GM21423 (cell line): Measurements from ENCODE around the gene HOXA5.

Source experiments
- ATAC-seq: cut with Tn5 transposase; IDR thresholded peaks from one replicate; pipeline ENCODE4 v1.9.1; 2021; ENCODE audit warnings: mild to moderate bottlenecking, moderate library complexity; ENCODE audit not compliant: unreplicated experiment

Gene HOXA5

DNA sequence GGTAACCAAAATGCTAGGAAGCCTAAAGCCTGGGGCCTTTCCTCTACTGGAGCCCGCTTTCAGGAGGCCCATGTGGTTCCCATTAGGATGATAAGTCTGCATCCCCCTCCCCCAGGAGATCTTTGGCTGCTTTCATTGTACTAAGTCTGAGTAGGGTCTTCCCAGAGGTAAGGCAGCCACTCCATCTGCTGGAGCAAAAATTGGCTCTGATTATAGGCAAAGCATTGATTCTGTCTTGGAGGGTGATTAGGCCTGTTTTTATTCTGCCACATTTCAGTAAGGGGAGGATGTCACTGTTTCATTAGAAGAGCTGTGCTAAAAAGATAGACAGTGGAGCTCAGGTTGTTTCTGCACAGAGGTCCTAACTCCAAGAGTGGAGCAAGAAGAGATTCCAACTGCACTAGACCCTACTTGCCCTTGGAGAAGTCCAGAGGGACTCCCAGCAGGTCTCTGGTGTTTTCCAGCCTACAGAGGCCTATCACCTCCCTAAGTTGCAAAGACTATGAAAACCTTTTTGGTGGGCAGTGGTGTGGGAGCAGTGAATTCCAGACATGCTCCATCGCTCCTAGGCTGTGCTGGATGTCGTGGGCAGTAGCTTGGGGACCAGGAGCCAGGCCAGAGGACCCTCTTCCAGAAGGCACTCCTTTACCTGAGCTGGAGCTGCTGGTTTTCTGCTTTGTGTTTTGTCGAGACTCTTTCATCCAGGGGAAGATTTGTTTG lies 33.9 kb downstream of the HOXA5 start:
- no peak for ATAC-seq

DNA sequence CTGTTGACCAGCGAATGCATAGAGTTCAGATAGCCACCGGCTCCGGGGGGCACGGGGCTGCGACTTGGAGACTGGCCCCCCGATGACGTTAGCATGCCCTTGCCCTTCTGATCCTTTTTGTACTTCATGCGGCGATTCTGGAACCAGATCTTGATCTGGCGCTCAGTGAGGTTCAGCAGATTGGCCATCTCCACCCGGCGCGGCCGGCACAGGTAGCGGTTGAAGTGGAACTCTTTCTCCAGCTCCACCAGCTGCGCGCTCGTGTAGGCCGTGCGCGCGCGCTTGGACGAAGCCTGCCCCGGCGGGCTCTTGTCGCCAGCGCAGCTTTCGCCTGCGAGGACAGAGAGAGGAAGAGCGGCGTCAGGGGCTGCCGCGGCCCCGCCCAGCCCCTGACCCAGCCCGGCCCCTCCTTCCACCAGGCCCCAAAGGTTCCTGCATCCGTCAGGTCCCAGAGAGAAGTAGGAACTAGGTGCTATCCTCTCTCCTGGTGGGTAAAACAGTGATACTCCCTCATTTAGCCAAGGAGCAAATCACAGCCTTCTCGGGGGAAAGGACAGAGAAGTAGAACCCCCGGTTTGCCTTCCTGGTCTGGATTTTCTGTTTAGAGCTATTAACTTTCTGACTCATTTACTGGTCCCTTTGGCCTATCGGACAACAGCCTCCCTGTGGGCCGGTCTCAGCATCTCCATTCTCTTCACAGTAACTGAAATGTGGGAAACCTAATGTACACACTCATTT lies 34.9 kb downstream of the HOXA5 start:
- ATAC-seq = no peak

DNA sequence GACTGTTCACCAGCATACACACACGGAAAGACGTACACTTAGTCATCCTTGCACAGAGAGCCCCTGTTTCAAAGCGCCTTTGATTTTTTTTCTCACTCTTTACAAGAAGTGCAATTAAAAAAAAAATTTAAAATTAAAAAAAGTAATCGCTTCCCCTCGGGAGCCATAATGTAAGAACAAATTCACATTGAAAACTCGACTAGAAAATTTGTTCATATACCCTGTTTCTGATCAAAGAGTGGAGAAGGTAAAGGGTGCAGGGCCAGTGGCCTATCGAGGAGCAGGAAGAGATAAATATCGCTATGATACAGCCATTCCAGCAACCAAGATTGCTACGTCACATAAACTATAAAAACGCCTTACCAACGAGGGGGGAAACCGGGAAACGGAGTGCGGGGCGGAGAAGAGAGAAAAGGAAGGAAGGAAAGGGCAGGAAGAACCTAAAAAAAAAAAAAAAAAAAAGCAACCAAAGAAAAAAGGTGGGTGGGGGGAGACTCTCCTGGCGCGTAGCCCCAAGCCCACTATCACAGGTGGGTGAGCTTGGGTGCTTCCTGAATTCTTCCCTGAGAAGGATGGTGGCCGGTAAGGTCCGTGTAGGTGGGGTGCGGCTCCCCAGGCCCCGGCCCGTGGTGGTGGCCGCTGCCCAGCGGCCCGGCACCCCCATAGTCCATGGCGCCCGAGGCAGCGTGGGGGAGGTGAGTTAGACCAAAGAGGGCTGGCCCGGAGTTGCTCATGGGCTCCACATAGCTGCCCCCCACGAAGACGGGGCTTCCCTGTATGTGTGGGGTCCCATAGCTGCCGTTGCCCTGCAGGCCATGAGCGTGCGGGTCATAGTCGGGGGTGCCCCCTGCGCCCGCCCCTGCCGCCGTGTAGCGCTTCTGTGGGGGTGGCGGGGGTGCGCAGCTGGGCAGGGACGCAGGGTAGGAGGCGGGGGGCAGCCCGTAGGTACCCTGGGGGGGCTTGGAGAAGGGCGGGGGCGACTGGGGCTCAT lies 35.8 kb downstream of the HOXA5 start:
- ATAC-seq = no peak

DNA sequence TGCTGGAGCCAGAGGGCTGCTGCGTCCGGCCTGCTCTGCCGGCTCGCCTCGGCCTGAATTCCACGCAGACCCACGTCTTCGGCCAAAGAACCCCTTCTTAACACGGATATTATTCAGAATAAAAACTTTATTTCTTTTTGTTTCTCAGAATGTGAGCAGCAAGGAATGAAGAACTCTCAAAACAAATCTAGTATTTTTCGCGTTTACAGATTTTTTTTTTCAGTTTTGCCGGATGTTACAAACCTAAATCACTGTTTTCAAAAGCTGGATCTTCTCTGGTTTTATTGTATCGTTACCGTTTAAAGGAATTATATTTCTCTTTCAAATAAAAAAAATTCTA lies 36.6 kb downstream of the HOXA5 start:
- no peak for ATAC-seq

DNA sequence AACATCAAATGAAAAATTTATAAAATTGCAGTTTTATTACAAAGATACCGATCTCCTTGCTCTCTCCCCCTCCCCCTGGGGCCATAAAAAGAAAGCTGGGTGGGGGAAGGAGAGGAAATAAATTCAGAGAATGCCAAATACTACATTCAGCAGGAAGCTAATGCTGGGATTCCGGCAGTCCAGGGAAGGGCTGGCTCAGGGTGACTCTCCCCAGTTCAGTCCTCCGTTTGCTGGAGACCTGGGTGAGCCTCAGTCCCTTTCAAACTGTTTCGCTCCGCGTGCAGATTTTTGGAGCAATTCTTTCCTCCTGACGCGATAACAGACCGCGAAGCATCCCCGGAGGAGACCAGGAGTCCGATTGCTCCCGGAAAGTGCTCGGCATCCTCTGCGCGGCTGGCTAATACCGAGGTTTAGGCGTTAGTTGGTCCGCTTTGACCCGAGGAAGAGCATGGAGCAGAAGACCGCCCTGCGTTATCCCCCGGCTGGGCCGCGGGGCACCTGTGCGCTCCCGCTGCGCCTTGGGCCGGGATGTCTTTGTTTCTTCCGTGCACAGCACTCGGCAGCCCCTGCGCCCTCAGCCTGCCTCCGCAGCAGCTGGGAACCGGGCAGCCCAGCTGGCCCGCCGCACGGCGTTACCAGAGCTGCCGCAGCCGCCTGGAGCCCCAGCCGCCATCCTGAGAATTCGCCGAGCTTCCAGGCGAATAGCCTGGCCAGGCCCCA lies 37.1 kb downstream of the HOXA5 start:
- no peak for ATAC-seq

DNA sequence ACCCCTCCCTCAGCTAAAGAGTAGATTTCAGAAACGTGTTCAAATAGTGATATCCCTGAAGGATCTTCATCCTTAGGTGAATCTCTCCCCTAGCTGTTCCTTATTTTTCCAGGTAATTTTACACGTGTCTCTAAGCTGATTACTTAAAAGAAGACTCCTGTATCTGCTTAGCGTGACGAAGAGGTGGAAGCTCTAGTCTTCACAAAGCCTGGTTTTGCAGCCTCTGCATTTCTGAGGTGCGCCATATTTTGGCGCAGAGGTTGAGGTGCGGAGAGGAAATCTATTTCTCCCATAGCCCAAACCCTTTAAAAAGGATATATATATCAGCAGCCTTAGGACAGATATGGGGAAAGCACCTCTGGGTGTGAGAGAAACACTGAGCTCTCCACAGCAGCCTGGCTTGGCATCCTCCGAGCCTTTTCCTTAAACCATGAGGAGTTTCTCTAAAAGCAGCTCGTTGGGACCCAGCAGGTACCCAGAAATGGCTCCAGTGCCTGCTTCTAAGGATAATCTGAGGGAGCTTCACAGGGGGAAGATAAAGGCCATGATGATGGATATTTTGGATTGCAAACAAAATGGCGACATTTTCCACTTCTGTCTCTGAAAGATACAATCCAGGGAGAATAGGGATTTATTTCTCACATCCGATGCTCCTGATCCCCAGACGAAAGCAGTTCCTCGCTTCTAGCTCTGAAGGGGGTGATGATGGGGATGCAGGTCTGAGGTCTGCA lies 38.0 kb downstream of the HOXA5 start:
- ATAC-seq = no peak

DNA sequence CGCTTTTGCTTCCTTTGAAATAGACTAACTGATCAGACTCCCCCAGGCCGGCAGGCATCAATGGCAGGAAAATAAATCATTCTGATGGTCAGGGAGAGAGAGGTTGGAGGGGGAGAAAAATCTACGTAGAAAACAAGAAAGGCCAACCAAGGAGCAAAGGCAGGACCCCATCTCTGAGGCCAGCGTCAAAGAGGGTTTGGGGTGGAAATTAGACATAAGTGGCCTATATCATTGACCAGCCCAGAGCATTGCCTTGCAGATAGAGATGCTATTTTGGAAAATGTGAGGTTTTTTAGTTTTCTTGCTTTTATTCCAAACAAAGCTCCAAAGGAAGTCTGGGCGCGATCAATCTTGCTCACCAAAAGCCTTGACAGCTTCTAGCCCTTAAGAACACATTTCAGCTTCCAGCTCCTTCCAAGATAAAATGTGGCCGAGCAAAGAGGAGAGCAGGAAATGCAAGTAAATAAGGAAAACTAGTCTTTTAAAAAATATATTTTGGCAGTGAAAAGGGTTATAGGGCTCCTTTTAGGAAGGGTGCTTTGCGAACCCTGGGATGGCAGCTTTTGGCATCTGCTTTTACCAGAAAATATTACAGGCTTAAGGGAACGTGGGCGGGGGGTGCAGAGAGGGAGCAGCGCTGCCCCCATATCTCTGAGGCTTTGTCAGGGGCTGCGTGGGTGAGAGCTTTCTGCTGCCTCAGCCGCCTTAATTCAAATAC lies 39.0 kb downstream of the HOXA5 start:
- ATAC-seq = no peak

DNA sequence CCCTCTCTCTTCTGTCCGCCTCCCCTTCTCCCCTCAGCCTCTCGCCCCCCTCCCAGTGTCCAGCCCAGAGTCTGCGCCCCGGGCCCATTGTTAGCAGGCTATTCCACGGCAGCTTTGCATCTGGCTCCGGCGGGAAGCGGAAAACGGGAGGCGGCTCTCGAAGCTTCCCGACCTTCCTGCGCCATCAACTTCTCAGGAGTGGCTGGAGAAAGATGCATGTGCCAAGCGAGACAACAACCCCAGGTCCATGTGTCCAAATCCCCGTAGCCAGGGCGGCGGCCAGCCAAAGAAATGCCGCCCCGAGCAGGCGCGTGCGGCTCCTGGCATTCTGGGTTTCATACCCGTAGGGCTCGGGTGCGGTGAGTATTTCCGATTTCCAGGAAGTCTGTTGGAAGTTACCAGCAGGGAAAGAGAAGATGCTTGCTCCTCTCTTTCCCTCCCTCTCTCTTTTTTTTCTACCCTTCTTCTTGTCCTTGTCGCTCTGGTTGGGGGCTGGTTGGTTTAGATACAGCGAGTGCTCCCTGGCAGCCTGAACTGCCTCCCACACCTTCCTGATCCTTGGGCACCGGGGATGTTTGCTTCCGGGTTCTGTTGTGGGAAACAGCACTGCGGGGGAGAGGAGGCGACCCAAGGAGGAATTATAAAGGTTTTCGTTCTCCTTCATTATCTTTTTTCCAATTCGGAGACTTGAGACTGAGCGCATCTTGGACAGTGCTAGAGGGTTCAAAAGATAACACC lies 39.8 kb downstream of the HOXA5 start:
- ATAC-seq = no peak

DNA sequence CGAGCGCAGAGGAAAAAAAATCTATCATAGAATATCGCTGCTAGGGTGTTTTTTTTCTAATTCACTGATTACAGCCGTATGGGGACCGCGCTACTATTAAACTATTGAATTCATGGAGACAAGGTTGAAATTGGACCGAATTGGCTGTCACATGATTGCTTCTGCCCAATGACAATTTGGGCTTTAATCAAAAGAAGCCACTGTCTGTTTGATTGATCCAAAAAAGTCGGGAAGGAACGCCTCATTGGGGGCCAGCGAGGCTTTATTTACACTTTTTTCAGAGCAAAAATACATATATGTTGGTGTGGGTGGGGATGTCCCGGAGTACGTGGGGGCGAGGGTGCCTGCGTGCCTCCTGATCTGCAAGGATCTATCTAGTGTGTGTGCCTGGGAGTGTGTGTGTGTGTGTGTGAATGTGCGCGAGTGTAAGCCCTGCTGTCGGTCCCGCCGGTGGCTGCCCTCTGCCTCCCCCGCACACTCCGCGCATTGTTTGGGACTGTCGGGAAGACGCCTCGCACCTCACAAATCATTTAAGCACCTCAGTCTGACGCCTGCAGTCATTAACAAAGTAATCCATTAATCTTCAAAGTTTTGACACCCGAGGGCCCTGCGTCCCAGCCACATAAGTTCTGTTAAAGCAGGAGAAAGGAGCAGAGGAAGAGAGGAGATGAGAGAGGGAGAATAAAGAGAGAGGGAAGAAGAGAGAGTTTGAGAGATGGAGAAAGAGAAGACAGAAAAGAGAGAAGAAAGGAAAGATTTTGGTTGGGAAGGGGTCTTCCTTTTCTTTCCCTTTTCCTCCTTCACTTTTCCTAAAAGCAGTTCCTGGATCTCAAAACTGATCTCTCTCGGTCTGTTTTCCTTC lies 40.7 kb downstream of the HOXA5 start, which contains the start of gene HOXA2:
Gene HOXA2 (minus strand): TSS at position 103 of the 862 bp plus-strand sequence. CDS start 183 bp downstream, outside the sequence.
- ATAC-seq = no peak

DNA sequence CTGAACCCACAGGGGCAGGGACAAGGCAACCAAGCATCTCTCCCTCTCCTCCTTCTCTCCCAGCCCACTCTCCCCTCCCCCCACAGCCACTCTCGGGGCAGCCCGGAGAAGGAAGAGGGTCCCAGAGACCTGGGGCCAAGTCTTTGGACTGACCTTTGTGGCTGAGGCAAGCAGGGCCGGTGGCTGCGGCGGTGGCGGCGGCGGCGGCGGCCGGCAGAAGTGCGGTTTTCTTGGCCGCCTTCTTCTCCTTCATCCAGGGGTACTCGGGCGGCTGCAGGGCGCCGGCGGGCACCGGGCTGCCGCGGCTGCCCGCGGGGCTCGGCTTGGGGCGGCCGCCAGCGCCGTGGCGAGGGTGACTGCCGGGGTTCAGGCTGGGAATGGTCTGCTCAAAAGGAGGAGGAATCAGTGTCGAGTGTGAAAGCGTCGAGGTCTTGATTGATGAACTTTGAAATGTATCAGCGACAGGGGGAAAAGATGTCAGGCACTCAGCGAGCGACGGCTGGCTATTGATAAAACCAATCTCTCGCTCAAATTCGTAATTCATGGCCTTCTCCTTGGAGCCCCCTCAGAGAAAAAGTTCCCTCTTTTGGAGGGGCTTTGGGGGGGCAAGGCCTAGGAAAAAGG lies 41.4 kb downstream of the HOXA5 start:
- no peak for ATAC-seq

DNA sequence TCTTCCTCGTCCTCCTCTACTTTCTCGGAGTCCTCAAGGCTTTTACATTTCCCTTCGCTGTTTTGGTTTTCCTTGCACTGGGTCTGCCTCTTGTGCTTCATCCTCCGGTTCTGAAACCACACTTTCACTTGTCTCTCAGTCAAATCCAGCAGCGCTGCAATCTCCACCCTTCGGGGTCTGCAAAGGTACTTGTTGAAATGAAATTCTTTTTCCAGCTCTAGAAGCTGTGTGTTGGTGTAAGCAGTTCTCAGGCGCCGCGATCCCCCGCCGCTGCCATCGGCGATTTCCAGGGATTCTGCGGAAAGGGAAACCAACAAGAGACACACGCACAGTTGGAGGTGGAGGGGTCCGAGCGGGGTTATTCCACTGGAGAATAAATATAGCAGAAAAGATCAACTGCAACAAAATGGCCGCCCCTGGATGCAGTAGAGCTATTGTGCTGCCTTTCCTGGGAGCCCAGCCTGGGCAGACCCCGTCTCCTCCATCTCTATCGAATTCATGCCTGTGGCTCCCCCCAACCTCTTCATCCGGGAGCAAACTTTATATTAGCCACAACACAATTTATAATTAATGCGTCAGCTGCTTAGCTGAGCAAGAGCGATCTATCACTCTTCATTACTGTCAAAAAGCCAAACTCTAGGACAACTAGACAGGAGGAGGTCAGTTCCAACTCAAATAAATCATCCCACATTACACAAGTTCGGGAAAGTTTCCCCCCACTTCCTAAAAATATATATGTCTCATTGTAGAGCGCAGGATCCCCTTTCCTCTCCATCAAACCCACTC lies 42.1 kb downstream of the HOXA5 start:
- no peak for ATAC-seq

DNA sequence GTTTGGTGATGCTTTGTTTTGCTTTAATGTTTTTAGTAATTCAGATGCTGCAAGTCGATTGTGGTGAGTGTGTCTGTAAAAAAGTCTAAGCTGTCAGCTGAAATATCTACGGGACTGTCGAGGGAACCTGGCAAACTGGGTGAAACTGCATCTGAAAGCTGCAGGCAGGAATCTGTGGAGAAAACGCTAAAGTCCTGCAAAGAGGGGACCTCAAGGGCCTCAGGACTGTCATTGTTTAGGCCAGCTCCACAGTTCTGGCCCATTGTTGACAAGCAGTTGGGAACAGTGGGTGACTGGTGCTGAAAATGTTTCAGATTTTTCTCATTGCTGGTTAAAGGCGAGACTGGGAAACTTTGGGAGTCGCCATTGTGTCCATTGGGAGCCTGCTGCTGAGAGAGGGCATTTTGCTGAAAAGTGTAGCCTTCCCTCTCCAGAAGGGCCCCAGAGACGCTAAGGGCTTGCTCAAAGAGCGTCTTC lies 42.7 kb downstream of the HOXA5 start:
- ATAC-seq = no peak

DNA sequence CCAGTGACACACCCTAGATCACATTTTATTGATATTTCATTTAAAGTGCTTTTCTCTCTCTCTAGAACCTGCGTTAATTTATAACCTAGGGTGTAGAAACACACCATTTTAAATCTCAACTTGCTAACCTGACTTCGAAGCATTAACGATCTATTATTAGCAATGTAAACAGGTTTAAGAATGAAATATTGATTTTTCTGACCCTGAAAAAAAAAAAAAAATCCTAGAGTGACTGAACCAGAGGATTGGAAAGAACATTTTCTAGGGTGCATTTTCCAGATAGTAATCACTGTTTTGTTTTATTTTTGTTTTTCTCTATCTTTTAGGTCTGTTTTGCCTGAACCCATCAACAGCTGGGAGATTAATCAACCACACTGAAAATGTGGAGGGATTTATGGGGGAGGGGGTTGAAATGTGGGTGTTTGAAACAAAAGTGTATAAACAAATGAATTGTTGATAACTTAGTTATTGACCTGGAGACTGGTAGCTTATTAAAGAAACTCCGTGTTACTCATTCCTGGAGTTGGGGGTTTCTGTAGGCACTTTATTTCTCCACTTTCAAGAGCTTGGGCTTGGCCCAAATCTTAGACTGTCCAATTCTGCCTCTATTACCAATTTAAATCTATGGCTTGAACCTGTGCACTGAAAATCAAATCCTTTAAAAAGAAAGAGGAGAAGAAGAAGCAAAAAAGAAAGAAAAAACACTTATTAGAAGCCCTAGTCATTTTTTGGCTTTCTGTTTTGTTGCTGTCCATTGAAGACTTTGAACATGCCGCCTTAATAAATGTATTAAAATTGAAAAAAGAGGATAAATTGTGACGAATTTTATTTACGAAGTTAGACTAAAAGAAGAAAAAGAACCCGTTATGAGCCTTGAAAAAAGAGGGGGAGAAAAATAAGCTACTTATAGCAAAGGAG lies 43.8 kb downstream of the HOXA5 start:
- no peak for ATAC-seq

DNA sequence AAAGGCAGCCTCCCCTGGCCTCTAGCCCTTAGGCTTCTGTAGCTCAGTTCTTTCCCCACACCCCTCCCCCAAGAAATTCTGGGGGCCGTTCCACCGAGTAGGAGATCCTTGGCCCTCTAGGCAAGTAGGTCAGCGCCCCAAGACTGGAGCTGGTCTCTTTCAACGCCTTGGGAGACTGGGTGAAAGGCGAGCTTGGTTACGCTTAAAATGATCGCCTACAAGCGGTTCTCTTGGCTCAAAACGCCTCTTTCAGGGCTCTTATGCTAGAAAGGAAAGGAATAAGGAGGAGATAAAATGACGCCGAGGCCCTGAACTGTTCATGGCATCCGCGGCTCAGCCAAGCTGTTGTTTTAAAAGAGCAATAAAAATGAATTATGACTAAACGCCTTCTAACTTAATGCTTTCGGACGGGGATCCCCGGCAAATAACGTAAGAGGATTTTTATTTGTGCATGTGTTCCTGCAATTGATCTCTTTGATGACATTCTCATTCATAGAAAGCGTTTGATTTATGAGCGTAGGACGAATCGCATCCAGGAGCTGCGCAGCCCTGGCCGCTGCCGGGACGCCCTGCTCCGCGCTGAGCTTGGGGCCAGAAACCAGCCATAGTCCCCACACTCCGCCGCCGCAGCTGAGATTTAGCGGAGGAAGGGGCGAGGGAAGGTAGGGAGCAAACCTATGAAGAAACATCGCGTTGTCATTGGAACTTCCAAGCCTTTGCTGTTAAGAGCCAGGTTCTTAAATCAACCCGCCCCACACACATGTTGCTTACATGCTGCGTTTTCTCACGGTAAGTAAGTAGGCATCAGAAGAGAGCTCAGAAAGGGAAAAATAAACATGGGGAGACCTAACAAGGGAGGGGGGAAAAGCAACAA lies 44.7 kb downstream of the HOXA5 start:
- ATAC-seq = no peak
